Measurements from ENCODE around the gene MSRB3. TPM values are rescaled to one million over a fixed set of nuclear protein-coding genes. Genes with fewer than 3 reads are reported as not detected.

MSRB3 gene
- total RNA-seq (not detected), polyA plus RNA-seq (not detected), total RNA-seq (0 to 0.34 (median 0) reads per million in 6 experiments)

DNA sequence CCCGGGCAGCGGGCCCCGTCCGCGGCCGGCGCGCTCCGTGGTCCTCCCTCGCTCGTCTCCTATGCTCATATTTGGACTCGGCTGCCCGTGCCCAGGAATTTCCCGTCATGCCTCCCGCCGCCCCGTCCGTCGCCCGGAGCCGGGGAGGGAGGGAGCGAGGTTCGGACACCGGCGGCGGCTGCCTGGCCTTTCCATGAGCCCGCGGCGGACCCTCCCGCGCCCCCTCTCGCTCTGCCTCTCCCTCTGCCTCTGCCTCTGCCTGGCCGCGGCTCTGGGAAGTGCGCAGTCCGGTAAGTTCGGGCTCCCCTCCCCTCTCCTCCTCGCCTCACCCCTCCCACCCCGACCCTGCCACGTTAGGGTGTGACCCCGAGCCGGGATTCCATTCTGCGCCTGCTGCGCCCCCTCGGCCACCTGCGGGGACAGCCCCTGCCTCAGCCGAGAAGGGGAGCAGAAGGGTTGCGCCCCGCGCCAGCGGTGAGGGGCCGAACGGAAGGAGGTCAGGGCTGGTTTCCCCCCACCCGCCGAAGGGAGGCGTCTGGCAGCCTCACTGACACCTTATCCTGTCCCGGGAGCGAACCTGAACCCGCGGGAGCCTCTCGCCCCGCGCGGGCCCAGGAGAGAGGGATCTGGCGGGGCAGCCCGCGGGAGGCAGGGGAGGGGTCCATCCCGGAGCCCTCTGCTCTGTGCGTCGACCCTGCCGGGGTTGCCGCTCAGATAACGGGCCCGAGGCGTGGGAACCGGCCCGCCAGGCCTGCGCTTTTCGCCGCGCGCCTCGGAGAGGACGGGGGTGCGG is at the start of gene MSRB3:
TSS of gene MSRB3 (plus strand) at position 108 of the 793 bp plus-strand sequence. CDS start 29,897 bp downstream, outside the sequence.
- Mint-ChIP-seq H3K27me3 (peaks cover 28 to 61% (median 48%) of the 10 kb centered on the region in 5 donors), H3K4me1 (peaks cover 0 to 12% (median 7%) of the 10 kb centered on the region in 4 donors), H3K27ac (peak within 1 kb of the TSS in 1 of 10 donors; percentile 51), H3K9me3 (no peaks in the 10 kb centered on the region), H3K36me3 (no peaks in the 10 kb centered on the region), H3K4me3 (peak within 1 kb of the TSS; percentile 58 to 80 (median 74))
- ATAC-seq (peak; percentile 68 to 71), DNase-seq (peak in 6 of 10 donors; percentile 3 to 19 (median 10))
- POLR2A ChIA-PET: no interaction called here

DNA sequence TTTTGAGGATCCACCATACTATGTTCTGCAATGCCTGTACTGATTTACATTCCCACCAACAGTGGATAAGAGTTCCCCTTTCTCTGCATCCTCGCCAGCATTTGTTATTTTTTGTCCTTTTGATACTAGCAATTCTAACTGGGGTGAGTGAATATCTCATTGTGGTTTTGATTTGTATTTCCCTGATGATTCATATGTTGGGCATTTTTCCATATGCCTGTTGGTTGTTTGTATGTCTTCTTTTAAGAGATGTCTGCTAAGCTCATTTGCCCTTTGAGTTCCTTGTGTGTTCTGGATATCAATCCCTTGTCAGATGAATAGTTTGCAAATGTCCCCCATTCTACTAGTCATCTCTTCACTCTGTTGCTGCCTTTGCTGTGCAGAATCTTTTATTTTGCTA is 49.0 kb upstream of the MSRB3 start:
- H3K27me3 Mint-ChIP-seq: peaks cover 0 to under 1% (median 0%) of the 10 kb centered on the region in 5 donors
- no peak overlapping the region for H3K4me3 Mint-ChIP-seq
- H3K9me3 Mint-ChIP-seq: peaks cover 0 to 25% (median 15%) of the 10 kb centered on the region in 9 donors
- H3K4me1 Mint-ChIP-seq: peaks cover 19 to 31% (median 29%) of the 10 kb centered on the region in 4 donors
- H3K27ac Mint-ChIP-seq: peak overlapping the region in 1 of 10 donors; percentile 4
- DNase-seq (no peak), ATAC-seq (no peak)
- POLR2A ChIA-PET: interaction anchor here (1.3 kb wide), 1 partner anchor 60 kb away, joined by 5 read pairs; the partner anchor contains the start of gene LEMD3
- peaks cover 35 to 52% (median 48%) of the 10 kb centered on the region in 3 donors for H3K36me3 Mint-ChIP-seq

DNA sequence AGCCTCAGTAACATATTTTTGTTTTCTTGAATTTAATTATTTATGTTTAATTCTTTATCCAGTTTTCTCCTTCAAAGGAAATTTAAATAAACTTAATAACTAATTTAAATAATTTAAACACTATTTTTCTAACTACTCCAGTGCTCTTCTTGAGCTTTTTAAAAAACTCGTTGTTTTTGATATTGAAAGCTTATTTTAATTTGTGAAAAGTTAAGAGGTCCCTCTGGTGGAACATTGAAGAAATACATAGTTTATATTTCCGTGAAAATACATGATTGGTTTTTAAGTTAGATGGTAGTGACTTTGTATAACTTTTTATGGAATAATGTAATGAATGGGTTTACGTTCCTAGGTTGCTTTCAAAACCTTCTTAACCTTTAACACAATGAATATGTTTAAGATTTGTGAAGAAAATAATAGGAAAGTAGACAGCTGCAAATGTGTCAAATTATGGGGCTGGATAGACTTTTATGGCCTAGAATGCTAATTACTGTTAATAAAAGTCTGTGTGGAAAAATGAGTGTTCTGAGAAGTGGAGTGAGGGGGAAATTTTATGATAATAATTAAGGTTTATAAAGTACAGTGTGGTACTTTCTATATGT is 45.9 kb upstream of the MSRB3 start:
- POLR2A ChIA-PET: interaction anchor here (1.0 kb wide), 1 partner anchor 63 kb away, joined by 3 read pairs; the partner anchor contains the start of gene LEMD3
- Mint-ChIP-seq H3K27me3 (no peaks in the 10 kb centered on the region), H3K9me3 (peaks cover 0 to 14% (median 9%) of the 10 kb centered on the region in 9 donors), H3K4me3 (peak overlapping the region in 1 of 10 donors; percentile 52), H3K4me1 (peaks cover 6 to 12% (median 10%) of the 10 kb centered on the region in 4 donors), H3K27ac (peak overlapping the region in 5 of 10 donors; percentile 6 to 54 (median 45)), H3K36me3 (peaks cover 26 to 29% (median 28%) of the 10 kb centered on the region in 3 donors)
- peak in 3 of 10 donors; percentile 22 to 35 (median 32) for DNase-seq
- ATAC-seq: no peak

DNA sequence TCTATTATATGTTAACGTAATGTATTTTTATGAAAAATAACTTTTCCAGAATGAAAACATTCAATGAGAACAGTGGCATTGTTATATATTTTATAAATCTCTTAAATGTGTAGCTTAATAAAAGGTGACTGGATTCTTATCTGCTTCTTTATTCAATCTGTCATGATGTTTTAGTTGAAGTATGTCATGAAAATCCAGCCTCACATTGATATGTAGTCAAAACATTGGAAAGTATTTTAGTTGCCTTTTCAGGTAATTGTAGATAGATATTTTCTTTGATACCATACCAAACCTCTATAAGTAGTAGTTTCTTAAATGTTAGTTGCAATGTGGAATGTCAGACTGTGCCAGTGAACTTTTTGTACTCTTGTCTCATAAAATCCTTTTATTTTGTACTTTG is 41.3 kb upstream of the MSRB3 start:
- ATAC-seq (no peak), DNase-seq (no peak)
- H3K27me3 Mint-ChIP-seq: no peaks in the 10 kb centered on the region
- H3K36me3 Mint-ChIP-seq: peaks cover 2 to 25% (median 3%) of the 10 kb centered on the region in 3 donors
- peaks cover 3 to 8% (median 6%) of the 10 kb centered on the region in 4 donors for H3K4me1 Mint-ChIP-seq
- H3K9me3 Mint-ChIP-seq: no peaks in the 10 kb centered on the region
- no peak overlapping the region for H3K27ac Mint-ChIP-seq
- H3K4me3 Mint-ChIP-seq: no peak overlapping the region
- POLR2A ChIA-PET: no interaction called here

DNA sequence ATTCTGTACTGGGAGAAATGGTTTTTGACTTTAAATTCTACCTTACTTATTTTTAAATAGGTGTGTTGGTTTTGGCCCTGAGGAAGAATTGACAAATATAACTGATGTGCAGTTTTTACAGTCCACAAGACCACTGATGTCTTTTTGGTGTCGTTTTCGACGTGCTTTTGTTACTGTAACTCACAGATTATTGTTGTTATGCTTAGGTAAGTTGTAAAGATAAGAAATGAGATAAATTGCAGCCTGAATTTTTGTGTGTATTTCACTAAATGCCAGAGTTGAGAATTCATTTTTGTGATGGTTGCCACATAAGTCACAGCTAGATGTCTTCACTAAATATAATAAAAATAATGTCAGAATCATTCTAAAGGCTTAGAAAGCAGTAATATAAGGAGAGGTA is 39.9 kb upstream of the MSRB3 start:
- no peaks in the 10 kb centered on the region for H3K27me3 Mint-ChIP-seq
- H3K4me3 Mint-ChIP-seq: no peak overlapping the region
- DNase-seq (no peak), ATAC-seq (no peak)
- H3K27ac Mint-ChIP-seq: peak overlapping the region in 1 of 10 donors; percentile 11
- no peaks in the 10 kb centered on the region for H3K4me1 Mint-ChIP-seq
- POLR2A ChIA-PET: no interaction called here
- H3K9me3 Mint-ChIP-seq: no peaks in the 10 kb centered on the region
- H3K36me3 Mint-ChIP-seq: peaks cover 11 to 39% (median 13%) of the 10 kb centered on the region in 3 donors

DNA sequence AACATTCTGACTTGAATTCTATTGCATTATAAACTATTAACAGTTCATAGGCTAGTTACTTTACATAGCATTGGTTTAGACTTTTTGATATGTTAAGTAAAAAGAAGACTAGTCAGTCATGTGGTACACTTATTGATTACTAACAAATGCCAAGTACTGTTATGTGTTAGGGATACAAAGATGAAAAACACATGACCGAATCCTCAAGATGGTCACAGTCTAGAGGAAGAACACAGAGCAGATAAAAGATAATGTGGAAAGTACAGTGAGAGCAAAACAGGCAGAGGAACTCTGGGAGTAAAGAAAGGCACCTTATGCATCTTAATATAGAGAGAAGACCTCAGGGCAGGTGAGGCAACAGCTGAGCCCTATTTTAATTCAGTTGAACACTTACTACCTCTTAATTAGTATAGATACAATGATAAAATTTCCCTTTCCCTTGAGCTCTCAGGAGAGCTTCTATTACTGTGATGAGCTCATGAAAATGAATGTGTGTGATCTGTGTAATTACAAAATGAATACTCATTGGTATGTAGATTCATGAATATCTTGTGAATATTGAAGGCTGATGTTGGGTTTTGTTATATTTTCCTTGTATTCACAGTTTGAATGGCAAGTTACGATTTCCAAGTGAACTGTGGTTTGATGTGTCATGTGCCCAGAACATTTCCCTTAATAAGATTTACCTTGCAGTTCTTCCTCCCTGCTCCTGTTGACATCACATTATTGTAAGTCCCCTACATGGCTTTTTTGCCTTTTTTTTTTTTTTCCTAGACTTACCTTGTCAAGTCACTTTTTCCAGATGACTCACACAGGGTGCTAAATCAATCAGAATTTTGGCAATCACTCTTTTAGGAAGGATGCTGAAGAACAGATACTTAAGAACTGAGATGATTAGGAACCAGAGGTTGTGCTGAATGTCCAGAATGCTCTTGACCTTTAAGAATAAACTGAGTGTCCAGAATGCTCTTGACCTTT is 29.5 kb upstream of the MSRB3 start:
- POLR2A ChIA-PET: no interaction called here
- Mint-ChIP-seq H3K27me3 (no peaks in the 10 kb centered on the region), H3K9me3 (no peaks in the 10 kb centered on the region), H3K4me3 (no peak overlapping the region), H3K27ac (peak overlapping the region in 2 of 10 donors; percentile 9 to 45), H3K36me3 (peaks cover 0 to 38% (median 20%) of the 10 kb centered on the region in 3 donors), H3K4me1 (no peaks in the 10 kb centered on the region)
- DNase-seq: no peak
- ATAC-seq: no peak

DNA sequence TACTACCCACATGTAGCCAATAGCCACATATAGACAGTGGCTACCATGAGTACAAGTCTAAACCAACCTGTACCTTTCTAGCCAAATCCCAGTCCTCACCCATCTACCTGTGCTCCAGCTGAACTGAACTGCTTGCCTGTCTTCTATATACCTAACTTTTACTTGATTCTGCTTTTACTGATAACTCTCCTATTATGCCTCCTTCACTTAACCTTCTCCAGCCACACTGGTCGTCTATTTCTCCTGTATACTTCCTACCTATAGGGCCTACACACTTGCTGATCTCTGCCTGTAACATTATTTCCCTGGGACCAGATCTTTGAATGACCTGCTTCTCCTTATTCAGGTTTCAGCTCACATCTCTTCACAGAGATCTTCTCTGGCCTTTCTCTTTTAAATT is 26.0 kb upstream of the MSRB3 start:
- H3K4me1 Mint-ChIP-seq: no peaks in the 10 kb centered on the region
- POLR2A ChIA-PET: no interaction called here
- H3K27me3 Mint-ChIP-seq: no peaks in the 10 kb centered on the region
- H3K27ac Mint-ChIP-seq: peak overlapping the region in 1 of 10 donors; percentile 15
- H3K9me3 Mint-ChIP-seq: no peaks in the 10 kb centered on the region
- no peak overlapping the region for H3K4me3 Mint-ChIP-seq
- DNase-seq (no peak), ATAC-seq (no peak)
- peaks cover 0 to 11% (median 10%) of the 10 kb centered on the region in 3 donors for H3K36me3 Mint-ChIP-seq

DNA sequence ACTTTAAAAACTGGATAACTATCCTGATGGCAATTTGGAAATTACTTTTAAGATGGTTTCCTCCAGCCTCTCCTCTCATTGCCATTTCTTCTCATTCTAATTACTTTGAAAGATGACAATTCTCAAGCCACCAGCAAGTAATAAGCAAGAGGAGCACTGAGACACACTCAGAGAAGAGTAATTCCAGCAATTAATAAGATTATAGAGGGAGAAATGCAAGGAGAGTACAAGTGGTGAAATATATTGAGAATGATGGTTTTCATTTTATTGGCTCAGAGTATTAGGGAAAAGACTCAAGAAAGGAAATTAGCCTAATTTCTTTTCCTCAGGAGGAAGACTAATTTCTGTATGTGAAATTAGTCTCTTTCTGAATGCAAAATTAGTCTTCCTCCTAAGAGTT is 20.5 kb upstream of the MSRB3 start:
- Mint-ChIP-seq H3K4me3 (no peak overlapping the region), H3K36me3 (peaks cover 0 to 9% (median 0%) of the 10 kb centered on the region in 3 donors), H3K9me3 (peaks cover 0 to 5% (median 0%) of the 10 kb centered on the region in 9 donors), H3K27ac (no peak overlapping the region), H3K27me3 (peaks cover 2 to 10% (median 3%) of the 10 kb centered on the region in 5 donors), H3K4me1 (no peaks in the 10 kb centered on the region)
- ATAC-seq: no peak
- DNase-seq: no peak
- POLR2A ChIA-PET: no interaction called here

DNA sequence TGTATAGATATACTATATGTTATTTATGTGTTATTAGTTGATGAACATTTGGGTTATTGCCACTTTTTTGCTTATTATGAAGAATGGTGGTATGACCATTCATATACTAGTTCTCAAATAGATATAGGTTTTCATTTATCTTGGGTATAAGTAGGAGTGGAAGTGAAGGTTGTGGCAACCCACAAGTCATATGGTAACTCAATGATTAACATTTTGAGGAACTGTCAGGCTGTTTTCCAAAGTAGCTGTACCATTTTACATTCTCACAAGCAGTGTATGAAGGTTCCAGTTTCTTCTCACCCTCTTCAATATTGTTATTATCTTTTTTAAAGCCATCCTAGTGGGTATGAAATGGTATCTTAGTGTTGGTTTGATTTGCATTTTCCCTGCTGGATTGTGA is 19.0 kb upstream of the MSRB3 start:
- no peak for DNase-seq
- Mint-ChIP-seq H3K9me3 (peaks cover 0 to 5% (median 0%) of the 10 kb centered on the region in 9 donors), H3K36me3 (peaks cover 0 to 9% (median 0%) of the 10 kb centered on the region in 3 donors), H3K27me3 (peaks cover 3 to 11% (median 4%) of the 10 kb centered on the region in 5 donors), H3K4me3 (no peak overlapping the region), H3K4me1 (no peaks in the 10 kb centered on the region), H3K27ac (no peak overlapping the region)
- ATAC-seq: no peak
- POLR2A ChIA-PET: no interaction called here

DNA sequence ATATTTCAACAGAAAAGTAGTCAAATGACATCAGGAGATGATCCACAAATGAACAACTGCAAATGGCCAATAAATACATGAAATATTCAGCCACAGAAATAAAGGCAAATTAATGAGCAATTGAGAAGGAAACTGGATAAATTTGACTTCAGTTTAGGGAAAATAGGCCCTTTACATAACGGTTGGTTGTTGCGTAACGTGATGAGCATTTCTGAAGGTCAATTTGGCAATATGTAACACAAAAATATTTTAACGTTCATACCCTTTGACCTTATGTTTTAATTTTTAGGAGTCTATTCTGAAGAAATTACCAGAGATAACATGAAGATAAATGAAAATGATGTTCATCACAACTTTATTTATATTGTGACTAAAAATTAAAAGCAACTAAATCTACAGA is 14.7 kb upstream of the MSRB3 start:
- H3K4me3 Mint-ChIP-seq: no peak overlapping the region
- peaks cover 11 to 20% (median 16%) of the 10 kb centered on the region in 5 donors for H3K27me3 Mint-ChIP-seq
- H3K9me3 Mint-ChIP-seq: peaks cover 0 to 5% (median 0%) of the 10 kb centered on the region in 9 donors
- H3K36me3 Mint-ChIP-seq: peaks cover 0 to 9% (median 2%) of the 10 kb centered on the region in 3 donors
- no peak for ATAC-seq
- POLR2A ChIA-PET: no interaction called here
- no peak for DNase-seq
- H3K27ac Mint-ChIP-seq: no peak overlapping the region
- no peaks in the 10 kb centered on the region for H3K4me1 Mint-ChIP-seq

DNA sequence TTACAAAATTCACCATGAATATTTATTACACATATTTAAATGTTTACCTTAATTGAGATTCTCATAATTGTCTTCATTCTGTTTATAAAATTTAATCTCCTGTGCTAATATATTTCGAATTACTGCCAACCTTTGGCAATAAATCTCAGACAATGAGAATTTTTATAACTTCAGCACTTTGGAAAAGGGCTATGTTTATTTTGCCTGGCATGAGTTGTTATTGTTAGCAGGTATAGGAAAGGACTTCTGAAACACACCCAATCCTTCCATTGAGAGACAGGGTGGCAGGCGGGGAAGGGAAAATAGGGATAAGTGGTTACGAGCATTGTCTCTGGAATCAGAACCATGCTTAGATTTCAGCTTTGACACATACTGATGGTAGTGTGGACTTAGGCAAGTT is 12.1 kb upstream of the MSRB3 start:
- POLR2A ChIA-PET: no interaction called here
- ATAC-seq (no peak), DNase-seq (no peak)
- H3K27me3 Mint-ChIP-seq: peaks cover 10 to 20% (median 14%) of the 10 kb centered on the region in 5 donors
- H3K9me3 Mint-ChIP-seq: no peaks in the 10 kb centered on the region
- H3K4me1 Mint-ChIP-seq: no peaks in the 10 kb centered on the region
- H3K4me3 Mint-ChIP-seq: no peak overlapping the region
- H3K36me3 Mint-ChIP-seq: peaks cover 0 to 2% (median under 1%) of the 10 kb centered on the region in 3 donors
- H3K27ac Mint-ChIP-seq: no peak overlapping the region

DNA sequence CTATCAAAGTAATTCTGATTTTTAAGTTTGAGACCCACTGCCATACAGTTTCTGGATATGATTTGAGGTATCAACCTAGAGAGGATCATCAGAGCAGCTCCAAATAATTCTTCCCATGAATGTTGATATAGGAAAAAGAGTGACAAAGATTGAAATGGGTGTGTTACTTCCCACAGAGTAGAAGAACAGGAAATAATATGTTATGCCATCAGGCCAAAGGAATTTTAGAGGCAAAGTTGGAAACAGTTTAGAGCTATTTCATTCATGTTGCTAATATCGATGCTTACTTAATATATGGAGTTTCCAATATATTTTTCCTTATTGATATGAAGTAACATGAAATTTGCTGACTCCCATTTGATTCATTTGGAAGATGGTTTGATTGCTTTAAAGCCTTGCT is 8.9 kb upstream of the MSRB3 start:
- no peak for DNase-seq
- ATAC-seq: no peak
- Mint-ChIP-seq H3K36me3 (peaks cover 0 to 2% (median 0%) of the 10 kb centered on the region in 3 donors), H3K27ac (no peak overlapping the region), H3K4me1 (no peaks in the 10 kb centered on the region), H3K4me3 (no peak overlapping the region), H3K27me3 (peaks cover 16 to 26% (median 20%) of the 10 kb centered on the region in 5 donors), H3K9me3 (no peaks in the 10 kb centered on the region)
- POLR2A ChIA-PET: no interaction called here

All from naive thymus-derived CD8-positive, alpha-beta T cell (primary cell).